NK-92 treated with Interleukin-12 subunit alpha and Interleukin-12 subunit beta, amount 100 ng/mL, for 24 hours (cell line): Measurements from ENCODE around the gene PIAS3.
"Not testable (repeated sequence)": the region's sequence is repeated elsewhere in the genome, so short reads cannot be mapped to it uniquely, and the experiment has no call there.

Experiments used
- DNase-seq: peaks from one replicate; lab custom pipeline; 2025; lab: John Stamatoyannopoulos, UW

The PIAS3 gene

DNA sequence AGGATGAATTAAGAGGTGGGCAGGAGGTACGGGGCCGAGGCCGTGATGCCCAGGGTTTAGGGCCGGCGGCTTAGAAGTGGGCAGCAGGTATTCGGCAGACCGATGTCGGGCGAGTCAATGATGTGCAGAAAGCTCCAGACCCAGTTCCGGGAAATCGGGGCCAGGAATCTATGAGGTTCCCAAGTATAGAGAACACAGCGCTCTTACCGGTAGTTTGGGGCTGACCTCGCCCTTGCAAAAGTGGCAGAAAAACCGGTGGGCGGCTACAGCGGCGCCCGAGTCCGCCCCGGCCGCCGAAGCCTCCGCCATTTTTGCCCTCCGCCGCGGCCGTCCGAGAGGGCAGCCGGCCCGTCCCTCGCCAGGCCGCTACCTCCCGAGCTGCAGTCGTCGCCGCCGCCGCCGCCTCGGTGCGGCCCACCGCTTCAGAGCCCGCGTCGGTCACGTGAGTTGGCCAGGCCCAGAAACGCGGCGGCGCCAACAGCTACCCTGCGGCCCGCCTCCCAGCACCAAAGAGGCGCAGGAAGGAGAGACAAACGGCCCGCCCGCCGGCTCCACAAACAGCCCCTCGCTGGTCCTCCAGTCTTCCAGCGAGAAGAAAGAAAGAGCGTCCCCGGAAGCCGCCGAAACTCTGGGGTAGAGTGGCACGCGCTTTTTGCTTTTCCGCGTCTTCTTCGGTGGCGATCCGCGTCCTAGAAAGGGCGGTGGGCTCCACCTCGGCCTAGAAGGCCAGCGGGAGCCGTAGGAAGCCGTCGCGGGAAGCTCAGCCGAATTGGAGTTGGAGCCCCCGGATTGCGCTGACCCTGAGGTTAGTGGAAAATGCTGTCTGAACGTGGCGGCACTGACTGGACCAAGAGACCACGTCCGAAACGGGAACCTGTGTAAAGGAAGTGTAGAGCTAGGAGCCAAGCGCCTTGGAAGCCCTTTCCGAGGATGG, 35.0 kb downstream of the PIAS3 start, which contains the start of the genes POLR3C and RNF115:
TSS of gene POLR3C (plus strand) at position 636 of the 934 bp plus-strand sequence. CDS start 1,577 bp downstream, outside the sequence.
TSS of gene RNF115 (minus strand) at position 531 of the 934 bp plus-strand sequence. CDS start at position 309, 222 bp downstream.
- DNase-seq: peak; percentile 89

DNA sequence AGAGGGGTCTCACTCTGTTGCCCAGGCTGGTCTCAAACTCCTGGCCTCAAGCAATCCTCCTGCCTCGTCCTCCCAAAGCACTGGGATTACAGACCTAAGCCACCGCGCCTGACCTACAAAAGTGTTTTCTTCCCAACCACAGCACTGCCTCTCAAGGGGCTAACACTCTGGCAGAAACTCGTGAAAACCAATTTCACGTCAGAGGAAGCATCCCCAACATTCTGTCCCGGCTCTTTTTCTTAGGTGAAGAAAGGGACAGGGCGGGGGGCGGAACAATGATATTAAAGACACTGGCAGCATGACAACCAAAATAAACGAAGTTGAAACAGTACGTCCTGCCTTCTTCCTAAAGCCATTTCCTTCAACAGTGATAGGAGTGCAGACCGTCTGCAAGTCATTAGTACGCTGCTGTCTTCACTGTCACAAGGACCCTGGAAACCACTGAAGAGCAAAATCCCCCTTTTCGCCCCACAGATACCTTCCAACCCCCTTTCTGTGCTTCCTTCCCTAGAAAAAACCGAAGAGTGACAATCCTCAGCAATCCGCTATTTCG, 36.0 kb downstream of the PIAS3 start:
- DNase-seq: not testable (repeated sequence)

DNA sequence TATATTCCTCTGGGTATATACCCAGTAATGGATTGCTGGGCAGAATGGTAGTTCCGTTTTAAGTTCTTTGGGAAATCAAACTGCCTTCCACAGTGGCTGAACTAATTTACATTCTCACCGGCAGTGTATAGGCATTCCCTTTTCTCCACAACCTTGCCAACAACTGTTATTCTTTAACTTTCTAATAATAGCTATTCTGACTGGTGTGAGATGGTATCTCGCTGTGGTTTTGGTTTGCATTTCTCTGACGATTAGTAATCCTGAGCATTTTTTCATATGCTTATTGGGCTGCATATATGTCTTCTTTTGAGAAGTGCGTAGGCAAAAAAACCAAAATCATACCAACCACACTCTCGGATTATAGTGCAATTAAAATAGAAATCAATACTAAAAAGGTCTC, 40.8 kb downstream of the PIAS3 start:
- DNase-seq: not testable (repeated sequence)

GRCh38 chr1:145812977-145813810, 45.7 kb downstream of the PIAS3 start:
- DNase-seq: not testable (repeated sequence)

DNA sequence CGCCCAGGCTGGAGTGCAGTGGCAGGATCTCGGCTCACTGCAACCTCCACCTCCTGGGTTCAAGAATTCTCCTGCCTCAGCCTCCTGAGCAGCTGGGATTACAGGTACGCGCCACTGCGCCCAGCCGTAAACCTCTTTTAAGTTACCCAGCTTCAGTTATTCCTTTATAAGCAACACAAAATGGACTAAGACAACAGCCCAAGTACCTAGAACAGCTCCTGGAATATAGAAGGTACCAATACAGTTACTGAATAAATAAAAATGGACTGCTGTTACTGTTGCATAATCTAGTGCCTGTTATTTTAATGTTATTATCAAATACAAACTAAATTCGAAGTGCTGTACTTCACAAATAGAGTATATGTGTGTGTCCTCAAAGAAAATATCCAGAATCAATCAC, 52.0 kb downstream of the PIAS3 start:
- DNase-seq: no peak

- no peak for DNase-seq
Measured at GRCh38 chr1:145806408-145806807, 52.5 kb downstream of the PIAS3 start.

- no peak for DNase-seq
Measured at GRCh38 chr1:145805057-145805456, 53.8 kb downstream of the PIAS3 start.

GRCh38 chr1:145804235-145805045, 54.4 kb downstream of the PIAS3 start:
- no peak for DNase-seq

GRCh38 chr1:145799806-145800205, 59.1 kb downstream of the PIAS3 start:
- no peak for DNase-seq
